ENCODE measurements around the gene PSMD11.

- TF ChIP-seq, protein P1, sequence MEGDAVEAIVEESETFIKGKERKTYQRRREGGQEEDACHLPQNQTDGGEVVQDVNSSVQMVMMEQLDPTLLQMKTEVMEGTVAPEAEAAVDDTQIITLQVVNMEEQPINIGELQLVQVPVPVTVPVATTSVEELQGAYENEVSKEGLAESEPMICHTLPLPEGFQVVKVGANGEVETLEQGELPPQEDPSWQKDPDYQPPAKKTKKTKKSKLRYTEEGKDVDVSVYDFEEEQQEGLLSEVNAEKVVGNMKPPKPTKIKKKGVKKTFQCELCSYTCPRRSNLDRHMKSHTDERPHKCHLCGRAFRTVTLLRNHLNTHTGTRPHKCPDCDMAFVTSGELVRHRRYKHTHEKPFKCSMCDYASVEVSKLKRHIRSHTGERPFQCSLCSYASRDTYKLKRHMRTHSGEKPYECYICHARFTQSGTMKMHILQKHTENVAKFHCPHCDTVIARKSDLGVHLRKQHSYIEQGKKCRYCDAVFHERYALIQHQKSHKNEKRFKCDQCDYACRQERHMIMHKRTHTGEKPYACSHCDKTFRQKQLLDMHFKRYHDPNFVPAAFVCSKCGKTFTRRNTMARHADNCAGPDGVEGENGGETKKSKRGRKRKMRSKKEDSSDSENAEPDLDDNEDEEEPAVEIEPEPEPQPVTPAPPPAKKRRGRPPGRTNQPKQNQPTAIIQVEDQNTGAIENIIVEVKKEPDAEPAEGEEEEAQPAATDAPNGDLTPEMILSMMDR (IDR thresholded peaks at IDR 0.05): no peak
- no peak for TF ChIP-seq POLR2A (IDR thresholded peaks at IDR 0.05)
Measured at GRCh38 chr17:32513579-32513978, 69.3 kb downstream of the PSMD11 start.
